B cell (primary cell): Measurements from ENCODE around the gene ARL4A. TPM values are rescaled to one million over a fixed set of nuclear protein-coding genes. Genes with fewer than 3 reads are reported as not detected.
A peak's percentile ranks its signal among the peaks of the same experiment; 100 is the strongest.

ENCODE experiments used
- ATAC-seq: fragments of 200-7000 bp; cut with Tn5 transposase; one replicate; pipeline ENCODE4 v1.10.0; 2021; ENCODE audit warnings: low read depth, mild to moderate bottlenecking, moderate number of reproducible peaks, moderate library complexity
- CTCF ChIA-PET: fragments of 350-600 bp; sonication (Branson Sonifier 250); formaldehyde crosslinking; loops from one replicate; lab custom pipeline; 2021; ENCODE audit warnings: antibody characterized with exemption, inconsistent platforms; lab: Charles Lee
- POLR2A ChIA-PET: fragments of 350-600 bp; sonication (Branson Sonifier 250); formaldehyde crosslinking; loops from one replicate; lab custom pipeline; 2021; ENCODE audit warnings: antibody characterized with exemption; lab: Charles Lee
- DNase-seq: peaks from one replicate; pipeline ENCODE4 v3.0.0; 2013
- H2AFZ ChIP-seq: 2 replicates; pipeline ENCODE4 v1.6.1; 2012; ENCODE audit warnings: mild to moderate bottlenecking, low read depth, low read length; ENCODE audit not compliant: insufficient read depth, poor library complexity, severe bottlenecking
- H3K27ac ChIP-seq, 2 donors: 1 replicate in 1 of 2; 2 replicates in 1 of 2; pipeline ENCODE4 v1.5.1; 2012 to 2013; ENCODE audit warnings: low read length in 2 of 2, mild to moderate bottlenecking in 2 of 2, moderate library complexity in 1 of 2
- H3K27me3 ChIP-seq, 4 experiments: fragments of 200-600 bp in 1 of 4; sonication (generic) in 1 of 4; replicated peaks in 1 of 4; 1 replicate in 2 of 4; 2 replicates in 2 of 4; pipeline versions ENCODE4 v1.6.1 to v1.7.0; 2013 to 2016; ENCODE audit warnings: low read length in 3 of 4, mild to moderate bottlenecking in 2 of 4, mixed read lengths in 1 of 4, moderate library complexity in 1 of 4; ENCODE audit not compliant: insufficient read depth in 4 of 4, control insufficient read depth in 3 of 4; ENCODE audit errors: control extremely low read depth in 1 of 4
- H3K36me3 ChIP-seq, 2 experiments: replicated peaks in 1 of 2; 1 replicate in 1 of 2; 2 replicates in 1 of 2; pipeline versions ENCODE4 v1.6.1 to v1.7.1; 2013; ENCODE audit warnings: low read length in 1 of 2; ENCODE audit not compliant: insufficient read depth in 2 of 2, control insufficient read depth in 1 of 2; ENCODE audit errors: control extremely low read depth in 1 of 2, extremely low read depth in 1 of 2
- H3K4me1 ChIP-seq, 2 donors: fragments of 200-600 bp in 1 of 2; sonication (generic) in 1 of 2; 1 replicate in 1 of 2; 2 replicates in 1 of 2; pipeline versions ENCODE4 v1.5.1 to v1.6.1; 2013 to 2017; ENCODE audit warnings: low read length in 2 of 2; ENCODE audit not compliant: control insufficient read depth in 2 of 2, insufficient read depth in 2 of 2
- H3K4me2 ChIP-seq: replicated peaks from 2 replicates; pipeline ENCODE3; 2012; ENCODE audit warnings: mild to moderate bottlenecking, low read depth, low read length; ENCODE audit not compliant: poor library complexity, severe bottlenecking
- H3K4me3 ChIP-seq, 5 experiments: fragments of 200-600 bp in 1 of 5; sonication (generic) in 1 of 5; 1 replicate in 3 of 5; 2 replicates in 2 of 5; pipeline versions ENCODE4 v1.5.1 to v1.7.0; 2011 to 2016; ENCODE audit warnings: low read length in 4 of 5, mild to moderate bottlenecking in 4 of 5, low read depth in 2 of 5, control low read depth in 1 of 5, moderate library complexity in 1 of 5; ENCODE audit not compliant: insufficient read depth in 1 of 5; ENCODE audit errors: control extremely low read depth in 1 of 5, extremely low read depth in 1 of 5
- H3K79me2 ChIP-seq: fragments of 200-600 bp; sonication (generic); one replicate; pipeline ENCODE4 v1.6.0; 2016; ENCODE audit warnings: low read length; ENCODE audit not compliant: control insufficient read depth, insufficient read depth
- H3K9ac ChIP-seq: fragments of 200-600 bp; sonication (generic); 2 replicates; pipeline ENCODE4 v1.6.1; 2017; ENCODE audit warnings: mild to moderate bottlenecking, low read length, moderate library complexity
- H3K9me3 ChIP-seq, 3 donors: one replicate each; pipeline versions ENCODE4 v1.6.1 to v1.7.1; 2013; ENCODE audit warnings: low read length in 2 of 3; ENCODE audit not compliant: control insufficient read depth in 2 of 3, insufficient read depth in 1 of 3; ENCODE audit errors: control extremely low read depth in 1 of 3
- H4K20me1 ChIP-seq: 2 replicates; pipeline ENCODE4 v1.6.0; 2012; ENCODE audit warnings: mild to moderate bottlenecking, low read length; ENCODE audit not compliant: insufficient read depth, control insufficient read depth, poor library complexity, severe bottlenecking
- H3K27ac Mint-ChIP-seq: one replicate; pipeline ENCODE4 v1.8.0; 2021; ENCODE audit warnings: mixed read lengths
- H3K27me3 Mint-ChIP-seq: one replicate; pipeline ENCODE4 v1.8.0; 2021; ENCODE audit warnings: mixed read lengths
- H3K4me1 Mint-ChIP-seq: one replicate; pipeline ENCODE4 v1.8.0; 2021; ENCODE audit warnings: mixed read lengths
- H3K4me3 Mint-ChIP-seq: one replicate; pipeline ENCODE4 v1.8.0; 2021; ENCODE audit warnings: mixed read lengths
- H3K9me3 Mint-ChIP-seq: one replicate; pipeline ENCODE4 v1.8.0; 2022; ENCODE audit warnings: mixed read lengths; ENCODE audit not compliant: insufficient read depth
- CTCF ChIP-seq: fragments of 200-600 bp; IDR thresholded peaks from one replicate; pipeline ENCODE4 v1.8.0; 2022; ENCODE audit warnings: antibody characterized with exemption, mild to moderate bottlenecking
- EZH2 ChIP-seq: IDR thresholded peaks from 2 replicates; pipeline ENCODE4 v1.6.1; 2012; ENCODE audit warnings: borderline replicate concordance, low read depth, mild to moderate bottlenecking, moderate library complexity, low read length; ENCODE audit not compliant: insufficient read depth, poor library complexity, severe bottlenecking
- WGBS: methylation state at CpG from one replicate; pipeline ENCODE4 v1.1.5; 2013; ENCODE audit warnings: missing lambda C conversion rate; ENCODE audit not compliant: insufficient coverage; 5-methylcytosine and 5-hydroxymethylcytosine counted together
- intact Hi-C: fragments of 100-400 bp; cut with micrococcal nuclease; formaldehyde crosslinking; loops from one replicate; pipeline ENCODE4 v1.10.0; 2022
- polyA plus RNA-seq: library from polyadenylated mRNA; depleted of rRNA; stranded (reverse); fragments of >200 nt; gene quantifications from 2 replicates; pipeline ENCODE4 v1.2.3, GENCODE V29; 2012
- total RNA-seq, 2 donors: library from RNA; stranded (reverse); fragments of 120-200 nt in 1 of 2; gene quantifications; 1 replicate in 1 of 2; 2 replicates in 1 of 2; pipeline versions ENCODE4 v1.2.3 to v1.2.4, GENCODE V29; 2013 to 2022

ARL4A gene
- total and polyA plus RNA-seq, 2 donors (not counting 1 experiment from before 2014, with no cell fraction given): 14.2 to 100 TPM

GRCh38 chr7:12638851-12639456 is 48.5 kb upstream of the ARL4A start:
- ATAC-seq: peak; percentile 51
- no peaks in the 10 kb centered on the region for H4K20me1 ChIP-seq
- no peak overlapping the region for H3K4me3 Mint-ChIP-seq
- H3K27ac Mint-ChIP-seq: no peak overlapping the region
- POLR2A ChIA-PET: interaction anchor here (0.7 kb wide), 1 partner anchor 48 kb away, joined by 3 read pairs; no protein-coding TSS in a partner anchor
- TF ChIP-seq EZH2: no peak
- TF ChIP-seq CTCF: peak; percentile 87
- CTCF ChIA-PET: interaction anchor here (0.7 to 2.0 kb wide), 15 partner anchors 9 to 636 kb away, joined by 3 to 45 read pairs (median 4); no protein-coding TSS in a partner anchor
- peaks cover 21% of the 10 kb centered on the region for H3K4me1 Mint-ChIP-seq
- H3K9me3 Mint-ChIP-seq: no peaks in the 10 kb centered on the region
- H2AFZ ChIP-seq: no peak overlapping the region
- peak overlapping the region in 1 of 2 donors; percentile 65 for H3K27ac ChIP-seq
- H3K27me3 ChIP-seq: no peaks in the 10 kb centered on the region
- H3K4me2 ChIP-seq: peak overlapping the region; percentile 64
- peaks cover 3% of the 10 kb centered on the region for H3K27me3 Mint-ChIP-seq
- H3K9me3 ChIP-seq: no peaks in the 10 kb centered on the region
- no peak overlapping the region for H3K9ac ChIP-seq
- no CpG with 5 or more reads among the region's 6 CpGs for WGBS
- no peaks in the 10 kb centered on the region for H3K36me3 ChIP-seq
- H3K4me1 ChIP-seq: peaks cover 24 to 33% of the 10 kb centered on the region in 2 donors
- peak; percentile 71 for DNase-seq
- intact Hi-C loops: loop anchor here (1.0 to 2.0 kb wide), 5 partner anchors 48 to 624 kb away; partner anchors contain the start of gene ARL4A
- peak overlapping the region in 1 of 5 experiments; percentile 50 for H3K4me3 ChIP-seq
- no peaks in the 10 kb centered on the region for H3K79me2 ChIP-seq
